Right ventricle myocardium superior (tissue), 1 donor: Measurements from ENCODE around the gene CD200. TPM values are rescaled to one million over a fixed set of nuclear protein-coding genes. Genes with fewer than 3 reads are reported as not detected.

ENCODE experiments used
- ATAC-seq: fragments of 200-7000 bp; cut with Tn5 transposase; one replicate; pipeline ENCODE4 v1.9.1; 2020; ENCODE audit warnings: mild to moderate bottlenecking; ENCODE audit not compliant: poor library complexity
- DNase-seq: peaks from one replicate; pipeline ENCODE4 v3.0.0-alpha.2; 2020
- intact Hi-C: fragments of 100-400 bp; cut with DNase I; formaldehyde crosslinking; loops from one replicate; pipeline ENCODE4 v1.11.2; 2022
- total RNA-seq: library from RNA; stranded (reverse); fragmentation: NEBNext Ultra II Directional; extraction: Animal tissue kit (Norgen Biotek cat#: 25700); gene quantifications from one replicate; pipeline ENCODE4 v1.2.1, GENCODE V29; 2021
- donor health status: DM: no; HTN: yes; CAD: no; lungs with severe emphysema.

CD200 gene
- total RNA-seq, 1 donor from 2014 or later = 0.91 TPM

DNA sequence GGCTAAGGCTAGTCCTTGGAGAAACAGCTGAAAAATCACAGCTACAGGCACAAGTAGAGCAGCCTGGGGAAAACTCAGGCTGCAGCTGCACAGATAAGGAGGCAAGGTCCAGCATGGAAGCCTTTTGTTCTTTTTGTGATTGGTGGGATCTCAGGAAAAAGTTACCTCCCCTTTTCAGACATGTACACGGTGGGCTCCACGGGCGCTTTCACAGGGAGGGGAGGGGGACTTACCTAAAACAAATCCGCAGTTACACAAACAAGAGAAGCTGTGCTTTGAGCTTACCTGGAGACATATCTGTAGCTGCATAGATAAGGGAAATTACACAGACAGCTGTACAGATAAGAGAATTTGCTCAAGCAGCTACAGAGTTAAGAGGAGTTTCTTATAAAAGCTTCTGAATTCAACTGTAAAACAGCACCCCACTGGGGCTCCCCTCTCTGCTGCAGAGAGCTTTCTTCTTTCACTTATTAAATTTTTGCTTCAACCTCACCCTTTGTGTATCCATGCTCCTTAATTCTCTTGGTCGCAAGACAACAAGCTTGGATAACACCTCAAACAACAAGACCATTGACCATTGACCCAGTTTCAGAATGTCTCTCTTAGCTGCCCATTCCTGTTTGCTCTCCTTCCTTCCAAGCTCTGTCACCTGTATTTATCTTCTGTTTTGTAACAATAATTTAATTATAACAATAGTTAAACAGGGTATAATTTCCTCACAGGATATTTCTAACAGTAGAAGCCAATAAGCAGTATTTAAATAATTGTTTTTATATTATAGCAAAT is 10.9 kb upstream of the CD200 start:
- no peak for ATAC-seq
- intact Hi-C loops = loop anchor here (10.0 kb wide), 1 partner anchor 193 kb away; no protein-coding TSS in a partner anchor
- no peak for DNase-seq

DNA sequence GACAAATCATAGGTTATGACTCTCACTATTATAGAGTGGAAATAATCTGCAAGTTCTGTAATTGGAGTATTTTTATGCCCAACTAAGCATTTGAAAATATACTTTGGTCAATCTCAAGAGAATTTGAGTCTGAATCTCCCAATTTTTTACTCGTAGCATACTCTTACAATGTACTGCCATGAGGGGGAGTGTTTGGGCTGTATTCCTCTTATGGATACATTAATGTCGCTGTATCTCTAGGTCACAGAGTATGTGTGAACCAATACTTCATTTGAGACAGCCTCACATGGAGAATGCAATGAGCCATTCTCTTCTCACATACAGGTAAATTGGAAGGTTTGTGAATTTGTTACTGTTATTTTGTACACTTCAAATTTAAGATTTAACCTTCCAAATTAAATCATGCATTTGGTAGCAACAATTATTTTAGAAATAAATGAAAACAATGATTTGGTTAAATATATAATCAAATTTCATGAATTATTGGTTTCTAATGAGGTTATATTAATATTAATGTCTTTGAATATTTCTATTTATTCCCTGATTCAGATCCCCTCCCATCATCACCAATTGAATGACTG is 5.5 kb upstream of the CD200 start:
- intact Hi-C loops = loop anchor here (10.0 kb wide), 1 partner anchor 187 kb away; no protein-coding TSS in a partner anchor
- ATAC-seq = peak; percentile 86
- DNase-seq = no peak

DNA sequence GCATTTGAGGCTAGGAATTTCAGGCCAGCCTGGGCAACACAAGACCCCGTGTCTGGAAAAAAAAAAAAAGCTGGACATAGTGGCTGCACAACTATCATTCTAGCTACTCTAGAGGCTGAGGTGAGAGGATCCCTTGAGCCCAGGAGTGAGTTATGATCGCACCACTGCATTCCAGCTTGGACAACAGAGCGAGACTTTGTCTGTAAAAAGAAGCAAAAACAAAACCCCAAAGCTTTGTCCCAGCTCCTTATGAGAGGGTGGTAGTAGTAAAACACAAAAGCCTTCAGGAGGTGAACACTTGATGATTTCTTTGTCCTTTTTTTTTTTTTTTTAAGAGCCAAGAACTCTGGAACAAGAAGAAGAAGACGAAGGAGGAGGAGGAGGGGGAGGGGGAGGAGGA is 1.1 kb upstream of the CD200 start:
- ATAC-seq (no peak), DNase-seq (no peak)
- intact Hi-C loops = no loop called here

DNA sequence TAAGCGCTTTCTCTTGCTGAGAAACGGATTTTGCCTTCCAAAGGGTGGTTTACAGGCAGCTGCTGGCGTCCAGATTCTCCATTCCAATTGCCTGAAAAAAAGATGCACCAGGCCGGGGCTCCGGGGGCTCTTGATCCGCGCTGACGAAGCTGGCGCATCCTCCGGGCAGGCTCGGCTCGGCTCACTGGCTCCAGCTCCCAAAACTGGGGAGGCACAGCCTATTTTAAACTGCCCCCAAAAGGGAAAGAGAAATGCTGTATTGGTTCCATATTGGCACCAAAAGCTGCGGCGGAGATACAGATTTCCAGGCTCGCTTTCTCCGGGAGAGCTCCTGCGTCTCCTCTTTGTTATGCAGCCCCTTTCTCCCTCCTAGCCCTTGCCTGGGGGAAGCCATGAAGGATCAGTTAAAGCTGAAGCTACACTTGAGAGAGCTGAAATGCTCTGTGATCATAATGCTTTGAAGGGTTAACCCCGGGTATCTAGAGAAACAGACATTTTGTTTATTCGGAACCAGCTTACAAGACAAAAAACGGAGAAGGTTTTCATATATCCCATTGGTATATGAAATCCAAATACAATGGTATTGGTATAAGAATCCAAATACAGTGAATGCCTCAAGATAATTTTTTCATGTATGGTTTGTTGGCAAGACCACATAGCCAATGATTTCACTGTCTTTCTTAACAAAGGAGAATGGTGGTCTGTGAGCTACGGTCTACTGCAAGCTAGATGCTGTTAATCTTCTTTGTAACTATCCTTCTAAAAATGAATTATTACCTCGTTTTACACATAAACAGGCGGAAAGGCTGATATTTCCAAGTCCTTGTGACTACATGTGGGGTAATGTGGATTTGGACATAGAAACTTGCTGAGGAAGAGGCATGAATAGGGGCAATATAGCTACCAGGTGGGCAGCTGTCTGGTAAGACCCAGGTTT is 693 bp downstream of the CD200 start:
- DNase-seq = peak; percentile 41
- intact Hi-C loops = no loop called here
- peak; percentile 66 for ATAC-seq

DNA sequence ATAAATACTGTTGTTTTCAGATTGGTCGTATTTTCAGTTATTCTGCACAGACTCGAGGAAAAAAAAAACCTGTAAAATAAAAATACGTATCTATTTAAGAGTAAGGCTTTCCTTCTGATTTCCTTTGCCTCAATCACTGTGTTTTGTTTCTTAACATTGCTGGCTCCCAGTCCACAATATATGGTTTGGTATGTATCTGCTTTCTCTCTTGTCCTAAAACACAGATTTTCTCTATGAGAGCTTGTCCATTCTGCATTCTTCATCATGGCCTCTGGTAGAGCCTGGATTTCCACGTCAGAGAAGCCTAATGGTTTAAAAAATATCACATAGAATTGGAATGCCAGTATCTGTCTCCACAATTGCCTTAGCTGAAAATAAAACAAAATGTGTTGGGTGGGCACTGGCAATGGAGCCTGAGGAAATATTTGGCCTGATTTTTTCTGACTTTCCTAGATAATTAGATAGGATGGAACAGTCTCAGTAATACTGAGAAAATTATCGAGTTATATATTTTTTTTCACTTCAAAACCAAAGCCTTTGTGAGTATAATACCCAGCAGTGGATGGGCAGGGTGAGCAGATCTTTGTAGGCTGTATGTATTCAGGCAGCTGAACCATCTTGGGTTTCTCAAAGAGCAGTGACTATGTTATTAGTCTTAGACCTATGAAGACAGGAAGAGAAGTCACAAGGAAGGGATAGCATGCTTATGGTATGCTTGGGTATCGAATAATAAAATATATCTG is 1.9 kb downstream of the CD200 start:
- DNase-seq = no peak
- intact Hi-C loops = no loop called here
- no peak for ATAC-seq

DNA sequence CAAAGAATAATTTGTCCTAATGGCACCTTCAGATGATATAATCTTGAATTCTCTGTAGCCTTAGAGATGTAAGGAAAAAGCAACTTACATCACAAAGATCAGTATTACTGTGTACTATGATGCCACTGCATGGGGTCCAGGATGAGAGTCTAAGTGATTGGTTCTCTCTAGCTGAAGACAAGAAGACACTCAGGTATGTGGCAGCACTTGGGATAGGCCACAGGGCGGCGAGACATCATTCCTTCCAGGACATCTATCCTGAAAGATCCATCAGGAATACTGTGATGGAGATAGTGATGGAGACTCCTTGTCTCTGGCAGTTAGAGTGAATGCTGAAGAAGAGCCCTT is 2.5 kb downstream of the CD200 start:
- ATAC-seq = no peak
- intact Hi-C loops = no loop called here
- no peak for DNase-seq

DNA sequence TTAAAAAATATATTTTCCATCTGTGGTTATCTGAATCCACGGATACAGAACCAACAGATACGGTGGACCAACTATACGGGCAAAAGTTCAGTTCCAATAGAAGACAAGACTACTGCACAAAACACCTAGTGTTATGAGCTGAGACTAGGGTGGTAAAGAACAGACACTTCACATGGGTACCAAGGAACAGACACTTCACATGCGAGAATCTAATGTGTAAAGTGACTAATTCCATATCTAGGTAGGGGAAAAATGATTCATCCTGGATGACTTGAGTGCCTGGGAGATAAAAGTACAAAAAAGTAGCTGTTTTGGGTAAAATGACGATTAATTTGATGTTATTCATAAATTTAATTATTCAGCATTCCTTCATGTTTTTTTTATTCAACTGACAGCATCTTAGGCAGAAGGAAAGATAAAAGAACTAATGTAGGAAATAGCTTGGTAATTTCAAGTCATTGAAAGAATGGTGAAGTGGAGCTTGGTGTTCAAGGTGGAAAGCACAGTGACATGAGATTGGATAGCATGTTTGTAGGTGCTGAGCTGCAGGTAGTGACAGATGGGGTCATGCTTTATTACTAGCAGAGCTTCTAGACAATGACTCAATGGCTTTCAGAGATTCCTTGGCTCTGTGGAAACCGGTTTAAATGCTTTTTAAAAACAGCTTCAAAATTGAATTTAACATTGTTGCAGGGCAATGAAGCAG is 5.2 kb downstream of the CD200 start:
- no peak for DNase-seq
- intact Hi-C loops = no loop called here
- no peak for ATAC-seq

DNA sequence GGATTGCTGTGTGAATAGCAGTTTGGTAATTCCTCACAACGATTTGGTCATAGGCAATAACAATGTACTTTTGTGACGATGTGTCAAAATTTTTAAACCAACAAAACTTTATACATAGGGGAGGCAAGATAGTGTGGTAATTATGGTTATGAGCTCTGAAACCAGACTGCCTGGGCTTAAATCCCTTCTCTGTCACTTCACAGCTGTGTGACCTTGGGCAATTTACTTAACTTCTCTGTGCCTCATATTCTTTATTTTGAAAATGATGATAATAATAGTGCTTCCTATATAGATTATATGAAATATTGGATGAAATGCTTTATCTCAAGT is 5.7 kb downstream of the CD200 start:
- ATAC-seq = no peak
- DNase-seq = no peak
- intact Hi-C loops = no loop called here

DNA sequence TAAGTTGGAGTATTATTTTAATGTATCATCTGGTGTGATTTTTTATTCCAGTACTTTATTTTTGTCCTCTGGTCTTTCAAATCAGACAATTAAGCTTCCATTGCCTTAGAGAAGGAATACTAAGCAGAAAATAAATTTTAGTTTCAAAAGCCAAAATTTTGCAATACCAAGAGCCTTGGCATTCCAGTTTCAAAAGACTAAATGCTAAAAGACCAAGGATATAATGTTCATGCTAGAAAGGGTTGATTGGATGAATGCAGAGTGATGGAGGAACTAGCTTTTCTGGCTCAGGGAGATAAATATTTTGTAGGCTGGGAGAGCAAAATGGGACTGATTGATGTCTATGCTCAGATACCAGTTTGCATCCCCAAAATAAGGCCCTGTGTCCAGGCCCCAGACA is 6.2 kb downstream of the CD200 start:
- DNase-seq (no peak), ATAC-seq (no peak)
- intact Hi-C loops = no loop called here

GRCh38 chr3:112339609-112340008 is 6.7 kb downstream of the CD200 start:
- DNase-seq (no peak), ATAC-seq (no peak)
- intact Hi-C loops = no loop called here

DNA sequence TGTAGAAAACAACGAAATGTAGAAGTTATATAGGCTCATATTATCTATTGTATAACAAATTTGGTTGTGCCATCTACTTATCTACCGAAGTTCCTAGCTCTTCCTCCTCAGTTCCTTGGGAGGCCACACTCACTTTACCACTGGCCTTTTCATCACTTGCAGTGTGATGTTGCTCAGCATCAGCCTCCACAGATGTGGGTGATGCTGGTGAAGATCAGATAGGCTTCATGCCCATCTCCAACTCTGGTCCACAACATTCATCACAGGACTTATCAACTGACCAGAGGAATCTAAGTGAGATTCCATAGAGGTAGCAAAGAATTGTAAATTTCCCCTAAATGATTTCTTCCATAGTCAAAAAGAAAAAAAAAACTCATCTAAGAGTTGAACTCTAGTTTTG is 8.4 kb downstream of the CD200 start:
- no peak for DNase-seq
- no peak for ATAC-seq
- intact Hi-C loops = no loop called here

GRCh38 chr3:112345681-112346080 is 12.7 kb downstream of the CD200 start:
- ATAC-seq = no peak
- DNase-seq = no peak
- intact Hi-C loops = no loop called here

DNA sequence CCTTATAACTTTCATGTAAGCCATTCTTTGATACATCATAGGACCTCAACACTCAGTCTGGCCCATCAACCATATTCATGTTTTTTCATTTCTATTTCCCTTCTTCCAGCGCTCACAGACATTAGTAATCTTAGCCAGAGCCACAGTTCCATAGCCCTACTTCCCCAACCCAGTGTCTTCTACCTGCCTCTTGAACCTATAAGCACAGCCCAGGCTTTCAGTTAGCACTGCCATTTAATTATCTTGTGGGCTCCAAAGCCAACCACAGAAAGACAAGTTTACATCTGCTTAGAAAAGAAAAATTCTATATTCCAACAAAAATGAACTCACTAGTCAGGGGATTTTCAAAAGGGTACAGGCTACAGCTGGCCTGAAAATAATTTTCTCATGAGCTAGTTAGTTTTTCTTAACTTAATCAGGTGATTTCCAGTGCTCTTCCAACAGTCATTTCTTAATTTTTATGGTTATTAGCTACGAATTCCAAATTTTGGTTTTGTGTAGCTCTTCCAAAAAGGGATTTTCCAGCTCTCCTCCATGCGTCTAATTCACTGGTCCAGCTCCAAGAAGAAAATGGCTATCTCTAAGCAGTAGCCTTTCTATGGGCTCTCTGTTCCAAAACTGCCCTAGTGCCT is 13.7 kb downstream of the CD200 start:
- intact Hi-C loops = no loop called here
- ATAC-seq (no peak), DNase-seq (no peak)

DNA sequence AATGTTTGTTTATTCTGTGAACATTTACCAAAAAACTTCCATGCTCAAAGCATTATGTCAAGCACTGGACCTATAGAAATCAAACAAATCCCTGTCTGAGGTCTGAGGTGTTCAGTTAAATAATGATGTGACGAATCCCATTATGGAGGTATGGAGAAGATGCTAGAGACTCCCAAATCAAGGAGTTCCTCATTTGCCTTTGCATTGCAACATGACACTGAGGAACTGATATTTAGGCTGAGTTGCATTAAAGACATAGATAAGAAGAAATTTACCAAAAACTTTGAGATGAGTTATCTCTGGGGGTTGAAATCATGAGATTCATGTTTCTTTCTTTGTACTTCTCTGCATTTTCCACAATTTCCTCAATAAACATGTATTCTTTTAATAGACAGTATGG is 16.0 kb downstream of the CD200 start:
- DNase-seq (no peak), ATAC-seq (no peak)
- intact Hi-C loops = no loop called here

- intact Hi-C loops = no loop called here
- ATAC-seq (no peak), DNase-seq (no peak)
Observed at GRCh38 chr3:112349557-112349956, 16.6 kb downstream of the CD200 start.

GRCh38 chr3:112350018-112350810 is 17.3 kb downstream of the CD200 start:
- intact Hi-C loops = no loop called here
- DNase-seq = no peak
- ATAC-seq = no peak

DNA sequence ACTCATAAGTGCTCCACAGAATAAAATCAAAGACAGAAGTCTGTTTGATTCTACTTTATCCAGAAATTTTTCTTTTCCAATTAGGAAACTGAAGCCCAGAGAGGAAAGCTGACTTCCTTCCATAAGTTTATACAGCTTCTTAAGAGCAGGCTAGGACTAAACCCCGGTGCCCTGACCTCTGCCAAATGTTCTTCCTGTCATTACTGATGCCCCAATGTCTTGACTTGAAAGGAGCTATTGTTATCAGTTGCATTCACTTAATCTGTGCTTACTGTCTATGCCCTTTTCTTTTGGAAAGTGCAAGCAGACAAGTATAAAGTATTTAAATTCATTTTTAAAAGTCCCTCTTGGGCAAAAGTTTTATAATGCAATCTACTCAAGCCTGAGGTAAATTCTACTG is 18.1 kb downstream of the CD200 start:
- ATAC-seq (no peak), DNase-seq (no peak)
- intact Hi-C loops = no loop called here
